ENCODE results near the gene SMPDL3A. TPM values are rescaled to one million over a fixed set of nuclear protein-coding genes. Genes with fewer than 3 reads are reported as not detected.

SMPDL3A gene
- total and polyA plus RNA-seq, 2 of the 8 experiments (the other 6 are each of a cell fraction or from before 2014, with no cell fraction given): 3.5 to 3.9 TPM

- TF ChIP-seq CHD7 (IDR thresholded peaks at IDR 0.05; ENCODE audit: insufficient replicate concordance, low read length): no peak
- TF ChIP-seq SP2 (IDR thresholded peaks at IDR 0.05; ENCODE audit: low read length): no peak
Measured at GRCh38 chr6:122787721-122788120, 1.3 kb upstream of the SMPDL3A start (continued).

Measured in H1 (cell line).